Stomach (tissue), 4 donors: ENCODE data around the gene GREB1.

Source experiments
- CTCF ChIP-seq, 7 experiments: fragments of 450-650 bp in 4 of 7; fragments of 200-600 bp in 3 of 7; sonication (generic) in 3 of 7; IDR thresholded peaks; one replicate each; pipeline ENCODE4 v1.5.1; 2016 to 2019; ENCODE audit warnings: antibody characterized with exemption in 7 of 7, control low read depth in 2 of 7, mild to moderate bottlenecking in 1 of 7
- POLR2A ChIP-seq, 4 donors: fragments of 450-650 bp; IDR thresholded peaks; one replicate each; pipeline ENCODE4 v1.6.1; 2016; ENCODE audit warnings: antibody characterized with exemption in 4 of 4, control low read depth in 2 of 4, mild to moderate bottlenecking in 1 of 4, moderate library complexity in 1 of 4
- POLR2AphosphoS5 ChIP-seq, 3 donors: sonication (generic); formaldehyde crosslinking; IDR thresholded peaks; one replicate each; pipeline ENCODE4 v1.6.1; 2016; ENCODE audit warnings: antibody characterized with exemption in 3 of 3

GRCh38 chr2:11631462-11631861, 97.6 kb downstream of the GREB1 start:
- TF ChIP-seq POLR2A (IDR thresholded peaks at IDR 0.05) (no peak), CTCF (IDR thresholded peaks at IDR 0.05) (no peak), POLR2AphosphoS5 (IDR thresholded peaks at IDR 0.05) (no peak)
